BLaER1 (cell line): ENCODE data around the gene EVPL.

Experiments used
- H3K27ac ChIP-seq: shearing (Covaris generic); formaldehyde crosslinking; 2 replicates; pipeline ENCODE4 v1.8.1; 2022
- H3K27me3 ChIP-seq: shearing (Covaris generic); formaldehyde crosslinking; 2 replicates; pipeline ENCODE4 v1.8.1; 2022
- H3K36me3 ChIP-seq: shearing (Covaris generic); formaldehyde crosslinking; 2 replicates; pipeline ENCODE4 v1.8.1; 2022
- H3K4me1 ChIP-seq: shearing (Covaris generic); formaldehyde crosslinking; 2 replicates; pipeline ENCODE4 v1.8.1; 2022
- H3K4me2 ChIP-seq: shearing (Covaris generic); formaldehyde crosslinking; 2 replicates; pipeline ENCODE4 v1.8.1; 2022
- H3K4me3 ChIP-seq: shearing (Covaris generic); formaldehyde crosslinking; 2 replicates; pipeline ENCODE4 v1.8.1; 2022
- H3K9ac ChIP-seq: shearing (Covaris generic); formaldehyde crosslinking; 2 replicates; pipeline ENCODE4 v1.8.1; 2022
- H3K9me3 ChIP-seq: shearing (Covaris generic); formaldehyde crosslinking; 2 replicates; pipeline ENCODE4 v1.8.1; 2022
- H4K20me1 ChIP-seq: shearing (Covaris generic); formaldehyde crosslinking; 2 replicates; pipeline ENCODE4 v1.8.1; 2022
- Cebpa-rat ChIP-seq: shearing (Covaris generic); IDR thresholded peaks from 2 replicates; pipeline ENCODE4 v1.8.1; 2022

Gene EVPL

DNA sequence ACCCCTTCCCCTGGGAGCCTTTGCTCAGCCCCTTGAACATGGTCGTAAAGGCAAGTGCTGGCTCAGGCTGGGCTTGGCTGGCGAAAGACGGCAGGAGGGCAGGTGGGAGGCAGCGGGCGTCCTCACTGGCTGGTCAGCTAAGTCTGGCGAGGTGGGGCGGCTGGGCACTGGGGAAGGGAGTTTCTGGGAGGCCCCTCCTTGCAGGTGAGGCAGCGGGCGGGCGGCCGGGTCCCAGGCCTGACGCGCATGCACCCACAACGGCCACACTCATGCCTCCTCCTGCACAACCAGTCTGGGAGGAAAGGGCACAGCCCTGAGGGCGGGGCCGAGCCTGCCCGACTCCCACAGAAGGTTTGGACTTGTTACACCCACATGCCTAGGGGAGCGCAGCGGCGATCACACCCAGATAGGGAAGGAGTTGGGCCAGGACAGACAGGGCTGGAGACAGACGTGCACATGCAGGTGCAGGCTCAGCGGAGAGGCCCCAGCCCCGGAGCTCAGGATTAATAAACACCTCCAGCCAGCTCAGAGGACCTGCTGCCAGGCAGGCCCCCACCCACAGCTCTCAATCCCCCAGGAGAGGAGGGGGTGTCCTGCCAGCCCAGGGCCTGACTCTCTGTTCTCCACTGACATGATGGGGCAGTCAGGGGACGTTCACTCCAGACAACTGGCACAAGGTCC, at the start of gene EVPL:
EVPL (minus strand) TSS at position 148 of the 681 bp plus-strand sequence; CDS start at position 40, 108 bp downstream.
- Histone ChIP-seq H3K9me3 (peaks cover 2% of the 10 kb centered on the region; the same call in 1 of the 2 replicates), H3K36me3 (no peaks in the 10 kb centered on the region), H3K27ac (peak within 1 kb of the TSS; percentile 91), H3K4me2 (peak within 1 kb of the TSS; percentile 93), H3K4me3 (no peak within 1 kb of the TSS), H3K27me3 (no peaks in the 10 kb centered on the region), H4K20me1 (no peaks in the 10 kb centered on the region), H3K4me1 (peaks cover 48% of the 10 kb centered on the region), H3K9ac (0 out of 2 replicates have a peak within 1 kb of the TSS, but pooled peaks have one; percentile 24)
- no peak for TF ChIP-seq Cebpa-rat

DNA sequence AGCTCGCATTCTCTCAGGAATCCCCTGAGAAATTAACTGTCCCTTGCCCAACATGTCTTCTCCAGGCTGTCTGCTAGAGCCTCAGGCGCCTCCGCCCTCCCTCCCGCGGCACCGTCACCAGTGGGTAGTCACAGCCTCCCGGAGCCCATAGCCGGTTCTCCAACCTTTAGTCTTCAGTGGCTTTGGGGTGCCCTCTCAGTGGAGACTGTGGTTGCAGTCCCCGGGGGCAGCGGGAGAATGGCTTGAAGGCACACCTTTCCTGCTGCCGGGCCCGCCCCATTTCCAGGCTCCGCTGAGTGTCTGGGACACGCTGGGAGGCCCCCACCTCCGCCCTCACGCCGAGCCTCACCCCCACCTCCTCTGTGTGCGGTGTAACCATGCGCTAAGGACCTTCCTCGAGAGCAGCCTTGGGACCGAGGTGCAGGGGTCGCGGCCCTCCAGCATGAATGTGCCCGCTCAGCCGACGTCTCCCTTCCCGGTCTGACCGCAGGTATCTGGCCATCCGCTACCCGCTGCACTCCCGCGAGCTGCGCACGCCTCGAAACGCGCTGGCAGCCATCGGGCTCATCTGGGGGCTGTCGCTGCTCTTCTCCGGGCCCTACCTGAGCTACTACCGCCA, 49.1 kb upstream of the EVPL start:
- TF ChIP-seq Cebpa-rat, result no peak
- Histone ChIP-seq H4K20me1 (peaks cover 48% of the 10 kb centered on the region), H3K4me3 (peak overlapping the region; percentile 55), H3K9me3 (no peaks in the 10 kb centered on the region), H3K27ac (no peak overlapping the region), H3K4me1 (peaks cover 75% of the 10 kb centered on the region), H3K36me3 (no peaks in the 10 kb centered on the region), H3K9ac (no peak overlapping the region), H3K27me3 (peaks cover 72% of the 10 kb centered on the region), H3K4me2 (peak overlapping the region; percentile 86)

GRCh38 chr17:76075364-76076145, 48.4 kb upstream of the EVPL start:
- Histone ChIP-seq H4K20me1 (peaks cover 55% of the 10 kb centered on the region), H3K4me1 (peaks cover 80% of the 10 kb centered on the region), H3K27me3 (peaks cover 72% of the 10 kb centered on the region), H3K9me3 (no peaks in the 10 kb centered on the region), H3K27ac (no peak overlapping the region), H3K36me3 (0 out of 2 replicates have a peak, but pooled peaks cover 1% of the 10 kb centered on the region), H3K4me3 (peak overlapping the region; percentile 55; the same call in 1 of the 2 replicates), H3K9ac (no peak overlapping the region), H3K4me2 (peak overlapping the region; percentile 86)
- no peak for TF ChIP-seq Cebpa-rat

GRCh38 chr17:76074390-76075363, 47.6 kb upstream of the EVPL start, which contains the start of gene GALR2:
TSS of gene GALR2 (plus strand) at chr17:76074781. CDS start at chr17:76074884, 103 bp downstream.
- H3K9ac ChIP-seq, result no peak within 1 kb of the TSS
- peak within 1 kb of the TSS; percentile 86 for H3K4me2 ChIP-seq
- TF ChIP-seq Cebpa-rat, result no peak
- H3K27ac ChIP-seq, result no peak within 1 kb of the TSS
- no peaks in the 10 kb centered on the region for H3K9me3 ChIP-seq
- H3K4me1 ChIP-seq, result peaks cover 74% of the 10 kb centered on the region
- peaks cover 64% of the 10 kb centered on the region for H3K27me3 ChIP-seq
- no peak within 1 kb of the TSS for H3K4me3 ChIP-seq
- H3K36me3 ChIP-seq, result peaks cover 9% of the 10 kb centered on the region
- peaks cover 54% of the 10 kb centered on the region for H4K20me1 ChIP-seq

DNA sequence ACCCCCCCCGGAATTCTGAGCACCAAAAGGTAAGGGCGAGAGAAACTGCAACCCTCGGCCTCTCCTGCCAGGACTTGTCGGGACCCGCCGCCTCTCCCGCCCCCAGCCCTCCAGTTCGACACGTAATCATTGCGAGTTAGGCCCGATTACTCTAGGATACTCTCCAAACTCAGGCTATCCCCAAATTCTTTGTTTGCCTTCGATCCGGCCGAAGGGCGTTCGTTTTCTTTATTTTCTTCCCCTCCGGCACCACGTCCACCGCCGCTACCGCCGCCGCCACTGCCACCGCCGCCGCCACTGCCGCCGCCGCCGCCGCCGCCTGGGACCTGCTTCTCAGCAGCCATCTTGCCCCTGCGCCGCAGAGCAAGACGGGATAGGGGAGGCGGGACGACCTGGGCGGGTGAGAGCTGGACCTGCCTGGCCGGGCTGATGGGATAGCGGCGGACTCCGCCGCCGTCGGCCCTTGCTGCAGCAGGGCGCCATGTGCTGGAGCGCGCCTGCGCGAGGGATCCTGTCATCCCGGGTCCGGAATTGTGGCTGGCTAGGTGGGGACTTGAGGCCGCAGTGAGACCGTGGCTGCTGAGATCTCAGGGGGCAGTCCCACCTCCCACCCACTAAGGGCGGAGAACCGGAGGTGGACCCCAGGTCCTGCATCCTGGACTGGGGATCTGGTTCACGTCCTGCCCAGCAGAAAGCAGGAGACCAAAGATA, 45.2 kb upstream of the EVPL start, which contains the start of gene SRP68:
SRP68 (minus strand) TSS at position 370 of the 711 bp plus-strand sequence; CDS start at position 344, 26 bp downstream.
- H4K20me1 ChIP-seq, result peaks cover 70% of the 10 kb centered on the region
- peaks cover 50% of the 10 kb centered on the region for H3K4me1 ChIP-seq
- peak within 1 kb of the TSS; percentile 97 for H3K4me3 ChIP-seq
- H3K9me3 ChIP-seq, result no peaks in the 10 kb centered on the region
- H3K9ac ChIP-seq, result peak within 1 kb of the TSS; percentile 96
- H3K27ac ChIP-seq, result peak within 1 kb of the TSS; percentile 90
- H3K4me2 ChIP-seq, result peak within 1 kb of the TSS; percentile 83
- peaks cover 33% of the 10 kb centered on the region for H3K36me3 ChIP-seq
- no peak for TF ChIP-seq Cebpa-rat
- peaks cover 41% of the 10 kb centered on the region for H3K27me3 ChIP-seq

DNA sequence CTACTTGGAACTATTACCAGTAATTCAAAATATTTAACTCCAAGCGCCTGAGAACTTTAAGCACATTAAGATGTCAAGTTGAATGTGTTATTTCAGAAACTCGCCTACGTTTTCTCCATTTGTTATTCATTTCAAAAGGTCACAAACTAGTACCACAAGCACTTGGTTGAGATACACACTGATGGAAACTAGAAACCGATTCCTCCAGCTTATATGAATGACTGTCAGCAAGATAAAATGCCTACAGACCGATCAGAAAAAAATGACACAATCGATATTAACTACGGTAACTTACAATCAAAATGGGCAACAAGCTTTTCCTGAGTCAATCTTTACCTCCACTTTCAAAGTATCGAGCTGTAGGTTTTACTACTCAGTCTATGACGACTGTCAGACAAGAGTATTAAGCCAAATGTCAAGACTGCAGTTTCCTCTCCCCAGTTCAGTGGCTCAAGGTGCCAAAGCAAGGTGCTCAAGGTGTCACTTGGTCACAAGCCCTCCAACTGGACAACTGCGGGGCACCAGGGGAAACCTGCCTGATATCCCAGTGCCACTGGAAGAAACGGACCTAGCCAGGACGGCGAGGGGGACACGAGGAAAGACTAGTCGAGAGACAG, 44.5 kb upstream of the EVPL start:
- H4K20me1 ChIP-seq, result peaks cover 66% of the 10 kb centered on the region
- TF ChIP-seq Cebpa-rat, result no peak
- peak overlapping the region; percentile 83 for H3K4me2 ChIP-seq
- H3K4me1 ChIP-seq, result peaks cover 43% of the 10 kb centered on the region
- H3K27ac ChIP-seq, result peak overlapping the region; percentile 90
- peak overlapping the region; percentile 96 for H3K9ac ChIP-seq
- peak overlapping the region; percentile 97 for H3K4me3 ChIP-seq
- peaks cover 40% of the 10 kb centered on the region for H3K36me3 ChIP-seq
- H3K9me3 ChIP-seq, result no peaks in the 10 kb centered on the region
- H3K27me3 ChIP-seq, result peaks cover 34% of the 10 kb centered on the region

- H3K27ac ChIP-seq, result no peak overlapping the region
- peaks cover 37% of the 10 kb centered on the region for H4K20me1 ChIP-seq
- no peak overlapping the region for H3K4me2 ChIP-seq
- TF ChIP-seq Cebpa-rat, result no peak
- H3K36me3 ChIP-seq, result peaks cover 93% of the 10 kb centered on the region
- H3K27me3 ChIP-seq, result no peaks in the 10 kb centered on the region
- no peaks in the 10 kb centered on the region for H3K9me3 ChIP-seq
- H3K9ac ChIP-seq, result no peak overlapping the region
- H3K4me1 ChIP-seq, result peaks cover 5% of the 10 kb centered on the region
- H3K4me3 ChIP-seq, result no peak overlapping the region
Measured at GRCh38 chr17:76065775-76066174, 38.7 kb upstream of the EVPL start.
